GM06990 (cell line): ENCODE data around the gene CLASP1.

Experiments used
- DNase-seq: peaks from one replicate; pipeline ENCODE4 v3.0.0-alpha.2; 2011; ENCODE audit not compliant: insufficient read length; ENCODE audit errors: extremely low read depth
- H3K27me3 ChIP-seq: replicated peaks from 2 replicates; pipeline ENCODE4 v1.6.0; 2011; ENCODE audit warnings: low read length; ENCODE audit not compliant: control insufficient read depth, insufficient read depth
- H3K36me3 ChIP-seq: 2 replicates; pipeline ENCODE4 v1.5.1; 2011; ENCODE audit warnings: low read length; ENCODE audit not compliant: control insufficient read depth, insufficient read depth
- H3K4me3 ChIP-seq: replicated peaks from 2 replicates; pipeline ENCODE4 v1.5.1; 2011; ENCODE audit warnings: low read depth, mild to moderate bottlenecking, control low read depth, low read length
- CTCF ChIP-seq: IDR thresholded peaks from 2 replicates; pipeline ENCODE4 v1.5.1; 2011; ENCODE audit warnings: low read length, control low read depth, mild to moderate bottlenecking, inconsistent platforms; ENCODE audit not compliant: insufficient read depth, poor library complexity, severe bottlenecking

Gene CLASP1

GRCh38 chr2:121666042-121666441 lies 16.8 kb upstream of the CLASP1 start:
- Histone ChIP-seq H3K36me3 (no peaks in the 10 kb centered on the region), H3K4me3 (no peak overlapping the region), H3K27me3 (no peaks in the 10 kb centered on the region)
- no peak for TF ChIP-seq CTCF
- no peak for DNase-seq

- Histone ChIP-seq H3K27me3 (no peaks in the 10 kb centered on the region), H3K4me3 (no peak overlapping the region), H3K36me3 (no peaks in the 10 kb centered on the region)
- no peak for TF ChIP-seq CTCF
- DNase-seq: no peak
Measured at GRCh38 chr2:121665504-121665903, 16.2 kb upstream of the CLASP1 start.

- no peaks in the 10 kb centered on the region for H3K27me3 ChIP-seq
- no peaks in the 10 kb centered on the region for H3K36me3 ChIP-seq
- DNase-seq: no peak
- no peak for TF ChIP-seq CTCF
- H3K4me3 ChIP-seq: no peak overlapping the region
Measured at GRCh38 chr2:121664713-121665112, 15.5 kb upstream of the CLASP1 start.

GRCh38 chr2:121664086-121664485 lies 14.8 kb upstream of the CLASP1 start:
- TF ChIP-seq CTCF: no peak
- no peaks in the 10 kb centered on the region for H3K27me3 ChIP-seq
- DNase-seq: no peak
- no peak overlapping the region for H3K4me3 ChIP-seq
- H3K36me3 ChIP-seq: no peaks in the 10 kb centered on the region

GRCh38 chr2:121663434-121663833 lies 14.2 kb upstream of the CLASP1 start:
- Histone ChIP-seq H3K27me3 (no peaks in the 10 kb centered on the region), H3K36me3 (no peaks in the 10 kb centered on the region), H3K4me3 (no peak overlapping the region)
- DNase-seq: no peak
- no peak for TF ChIP-seq CTCF

GRCh38 chr2:121662656-121663055 lies 13.4 kb upstream of the CLASP1 start:
- Histone ChIP-seq H3K36me3 (no peaks in the 10 kb centered on the region), H3K4me3 (no peak overlapping the region), H3K27me3 (no peaks in the 10 kb centered on the region)
- TF ChIP-seq CTCF: no peak
- no peak for DNase-seq
